Prostate gland (tissue), 2 donors: ENCODE data around the gene RAB3GAP1. TPM values are rescaled to one million over a fixed set of nuclear protein-coding genes. Genes with fewer than 3 reads are reported as not detected.
"Not testable (repeated sequence)": the region's sequence is repeated elsewhere in the genome, so short reads cannot be mapped to it uniquely, and the experiment has no call there.

Experiments
- DNase-seq: peaks from one replicate; pipeline ENCODE4 v3.0.0-alpha.2; 2019; ENCODE audit warnings: low spot score
- H3K27ac ChIP-seq, 2 donors: fragments of 200-600 bp; sonication (generic); 2 replicates each; pipeline ENCODE4 v1.5.1; 2017 to 2019
- H3K27me3 ChIP-seq: fragments of 200-600 bp; sonication (generic); replicated peaks from 2 replicates; pipeline ENCODE4 v1.5.1; 2019; ENCODE audit not compliant: insufficient read depth
- H3K36me3 ChIP-seq, 2 donors: fragments of 200-600 bp; sonication (generic); 1 replicate in 1 of 2; 2 replicates in 1 of 2; pipeline versions ENCODE4 v1.5.1 to v1.8.1; 2017 to 2019
- H3K4me1 ChIP-seq: fragments of 200-600 bp; sonication (generic); replicated peaks from 2 replicates; pipeline ENCODE4 v1.5.1; 2019
- H3K4me3 ChIP-seq, 2 donors: fragments of 200-600 bp; sonication (generic); 2 replicates each; pipeline ENCODE4 v1.5.1; 2017 to 2019
- H3K9me3 ChIP-seq: fragments of 200-600 bp; sonication (generic); 2 replicates; pipeline ENCODE4 v1.5.1; 2017
- CTCF ChIP-seq, 4 experiments: fragments of 200-600 bp in 2 of 4; fragments of 450-650 bp in 2 of 4; sonication (generic) in 2 of 4; IDR thresholded peaks; 1 replicate in 3 of 4; 2 replicates in 1 of 4; pipeline ENCODE4 v1.5.1; 2016 to 2019; ENCODE audit warnings: antibody characterized with exemption in 4 of 4, mild to moderate bottlenecking in 2 of 4, moderate library complexity in 2 of 4
- POLR2A ChIP-seq: fragments of 450-650 bp; IDR thresholded peaks from one replicate; pipeline ENCODE4 v1.6.1; 2016; ENCODE audit warnings: antibody characterized with exemption, mild to moderate bottlenecking
- POLR2AphosphoS5 ChIP-seq: sonication (generic); formaldehyde crosslinking; IDR thresholded peaks from one replicate; pipeline ENCODE4 v1.6.1; 2017; ENCODE audit warnings: antibody characterized with exemption
- WGBS: methylation state at CpG from one replicate; pipeline ENCODE4 v1.1.5; 2018; 5-methylcytosine and 5-hydroxymethylcytosine counted together
- intact Hi-C: fragments of 100-400 bp; cut with DNase I; formaldehyde crosslinking; loops from one replicate; pipeline ENCODE4 v1.14.2; 2022
- total RNA-seq, 2 donors: library from RNA; depleted of rRNA; stranded (reverse); fragments of >200 nt; gene quantifications; one replicate each; pipeline ENCODE4 v1.1.0, GENCODE V29; 2016

Gene RAB3GAP1
- total RNA-seq, 2 donors from 2014 or later, result 43.4 to 54.6 TPM

- H3K36me3 ChIP-seq, result no peaks in the 10 kb centered on the region
- DNase-seq, result no peak
- H3K4me1 ChIP-seq, result no peaks in the 10 kb centered on the region
- no peak overlapping the region for H3K27ac ChIP-seq
- H3K27me3 ChIP-seq, result no peaks in the 10 kb centered on the region
- no peaks in the 10 kb centered on the region for H3K9me3 ChIP-seq
- WGBS, result 91% methylated on average over 2 of the region's 2 CpGs
- H3K4me3 ChIP-seq, result no peak overlapping the region
- TF ChIP-seq CTCF (IDR thresholded peaks at IDR 0.05), result no peak
- TF ChIP-seq POLR2AphosphoS5, result no peak
- no peak for TF ChIP-seq POLR2A
- intact Hi-C loops, result no loop called here
These were observed 45.6 kb downstream of the RAB3GAP1 start for GRCh38 chr2:135097532-135098231.

GRCh38 chr2:135099802-135100483 lies 47.9 kb downstream of the RAB3GAP1 start:
- Histone ChIP-seq H3K9me3 (no peaks in the 10 kb centered on the region), H3K4me3 (no peak overlapping the region), H3K4me1 (no peaks in the 10 kb centered on the region), H3K36me3 (no peaks in the 10 kb centered on the region), H3K27me3 (no peaks in the 10 kb centered on the region), H3K27ac (no peak overlapping the region)
- DNase-seq, result no peak
- TF ChIP-seq POLR2AphosphoS5 (no peak), POLR2A (no peak), CTCF (IDR thresholded peaks at IDR 0.05) (no peak)
- 72% methylated on average over 5 of the region's 5 CpGs for WGBS
- intact Hi-C loops, result no loop called here

GRCh38 chr2:135103843-135104242 lies 51.8 kb downstream of the RAB3GAP1 start:
- Histone ChIP-seq H3K36me3 (no peaks in the 10 kb centered on the region), H3K27me3 (no peaks in the 10 kb centered on the region), H3K27ac (no peak overlapping the region), H3K4me1 (no peaks in the 10 kb centered on the region), H3K9me3 (no peaks in the 10 kb centered on the region), H3K4me3 (no peak overlapping the region)
- intact Hi-C loops, result no loop called here
- DNase-seq, result no peak
- TF ChIP-seq CTCF (IDR thresholded peaks at IDR 0.05) (no peak), POLR2A (no peak), POLR2AphosphoS5 (no peak)
- WGBS, result 93% methylated on average over 1 of the region's 1 CpG

GRCh38 chr2:135105513-135106316 lies 53.6 kb downstream of the RAB3GAP1 start:
- H3K36me3 ChIP-seq, H3K4me3 ChIP-seq, intact Hi-C loops, H3K27me3 ChIP-seq, DNase-seq, H3K27ac ChIP-seq, H3K4me1 ChIP-seq, H3K9me3 ChIP-seq: not testable (repeated sequence)
- WGBS, result 98% methylated on average over 46 of the region's 56 CpGs

- TF ChIP-seq POLR2AphosphoS5 (no peak), POLR2A (no peak), CTCF (IDR thresholded peaks at IDR 0.05) (no peak)
- Histone ChIP-seq H3K36me3 (no peaks in the 10 kb centered on the region), H3K27ac (no peak overlapping the region), H3K4me1 (no peaks in the 10 kb centered on the region), H3K9me3 (no peaks in the 10 kb centered on the region), H3K27me3 (no peaks in the 10 kb centered on the region), H3K4me3 (no peak overlapping the region)
- 97% methylated on average over 3 of the region's 3 CpGs for WGBS
- intact Hi-C loops, result no loop called here
- no peak for DNase-seq
These were observed 61.2 kb downstream of the RAB3GAP1 start for GRCh38 chr2:135113322-135113721.
